BE2C (cell line): ENCODE results near the gene LHFPL6.

ENCODE experiments used
- DNase-seq: peaks from one replicate; pipeline ENCODE4 v3.0.0-alpha.2; 2020
- H3K27me3 ChIP-seq: fragments of 250-450 bp; sonication (Bioruptor Pico); 2 replicates; pipeline ENCODE4 v1.5.1; 2020; ENCODE audit warnings: mild to moderate bottlenecking
- H3K36me3 ChIP-seq: fragments of 250-450 bp; sonication (Bioruptor Pico); 2 replicates; pipeline ENCODE4 v1.5.1; 2020; ENCODE audit warnings: mild to moderate bottlenecking
- H3K4me1 ChIP-seq: fragments of 250-450 bp; sonication (Bioruptor Pico); 2 replicates; pipeline ENCODE4 v1.5.1; 2020
- H3K4me3 ChIP-seq: 2 replicates; pipeline ENCODE4 v1.5.1; 2011; ENCODE audit warnings: low read depth, low read length
- H3K9me3 ChIP-seq: fragments of 250-450 bp; sonication (Bioruptor Pico); 2 replicates; pipeline ENCODE4 v1.5.1; 2020
- CTCF ChIP-seq: IDR thresholded peaks from 2 replicates; pipeline ENCODE4 v1.5.1; 2012; ENCODE audit warnings: mild to moderate bottlenecking, low read depth, low read length

Gene LHFPL6

GRCh38 chr13:39297023-39297422 lies 306.0 kb downstream of the LHFPL6 start:
- TF ChIP-seq CTCF, result no peak
- Histone ChIP-seq H3K36me3 (no peaks in the 10 kb centered on the region), H3K4me3 (no peak overlapping the region), H3K9me3 (no peaks in the 10 kb centered on the region), H3K27me3 (no peaks in the 10 kb centered on the region; the same call in 1 of the 2 replicates), H3K4me1 (no peaks in the 10 kb centered on the region)
- no peak for DNase-seq

GRCh38 chr13:39296193-39296592 lies 306.8 kb downstream of the LHFPL6 start:
- H3K4me3 ChIP-seq, result no peak overlapping the region
- no peak for DNase-seq

More at GRCh38 chr13:39296193-39296592, 306.8 kb downstream of the LHFPL6 start:
- no peak for TF ChIP-seq CTCF
- Histone ChIP-seq H3K9me3 (no peaks in the 10 kb centered on the region), H3K27me3 (no peaks in the 10 kb centered on the region; the same call in 1 of the 2 replicates), H3K4me1 (no peaks in the 10 kb centered on the region), H3K36me3 (no peaks in the 10 kb centered on the region)
